ENCODE results near the gene IL17RE.

IL17RE gene

DNA sequence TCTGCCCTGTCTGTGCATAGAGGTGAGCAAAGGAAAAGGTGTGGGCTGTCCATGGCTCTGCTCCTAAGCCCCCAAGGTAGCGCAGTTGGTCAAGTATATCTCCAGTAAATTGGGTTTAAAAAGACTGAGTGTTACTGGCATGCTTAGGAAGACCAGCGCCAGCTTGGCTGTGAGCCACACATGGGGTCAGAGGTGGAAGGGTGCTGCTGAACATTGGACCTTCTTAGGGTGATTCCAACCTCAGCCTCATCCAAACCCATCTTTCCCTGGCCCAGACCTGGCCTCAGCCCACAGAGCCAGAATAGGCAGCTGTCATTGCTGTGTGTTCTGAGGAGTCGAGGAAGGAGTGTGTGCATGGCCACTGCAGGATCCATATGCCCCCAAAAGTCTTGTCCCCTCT is 5.6 kb downstream of the IL17RE start:
- DNase-seq, result no peak

GRCh38 chr3:9909221-9910013 is 6.8 kb downstream of the IL17RE start:
- no peak for DNase-seq

- DNase-seq, result no peak
Observed at GRCh38 chr3:9911863-9912262, 9.2 kb downstream of the IL17RE start.

DNA sequence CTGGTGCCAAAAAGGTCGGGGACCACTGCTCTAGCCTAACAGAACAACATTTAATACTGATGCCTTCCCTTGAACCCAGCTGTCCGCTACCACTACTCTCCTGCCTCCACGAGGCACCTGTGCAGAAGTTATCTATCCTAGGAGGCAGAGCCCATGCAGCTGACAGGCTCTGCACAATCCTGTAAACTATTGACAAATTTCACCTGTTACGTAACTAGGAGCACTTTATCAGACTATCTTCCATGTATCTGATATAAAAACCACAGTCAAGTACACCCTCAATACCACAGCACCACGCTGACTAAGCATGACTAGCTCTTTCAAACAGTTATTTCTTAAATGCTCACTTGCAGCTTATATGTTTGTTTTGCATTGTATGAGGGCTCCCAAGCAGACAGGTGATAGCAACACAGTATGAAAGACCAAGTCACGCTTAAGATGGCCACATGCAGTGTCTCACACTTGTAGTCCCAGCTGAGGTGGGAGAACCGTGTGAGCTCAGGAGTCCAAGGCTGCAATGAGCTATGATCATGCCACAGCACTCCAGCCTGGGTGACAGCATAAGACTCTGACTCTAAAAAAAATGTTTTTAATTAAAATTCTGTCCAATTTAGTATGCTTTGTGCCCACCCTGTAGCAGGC is 9.8 kb downstream of the IL17RE start:
- no peak for DNase-seq

GRCh38 chr3:9913601-9914000 is 11.0 kb downstream of the IL17RE start:
- no peak for DNase-seq

DNA sequence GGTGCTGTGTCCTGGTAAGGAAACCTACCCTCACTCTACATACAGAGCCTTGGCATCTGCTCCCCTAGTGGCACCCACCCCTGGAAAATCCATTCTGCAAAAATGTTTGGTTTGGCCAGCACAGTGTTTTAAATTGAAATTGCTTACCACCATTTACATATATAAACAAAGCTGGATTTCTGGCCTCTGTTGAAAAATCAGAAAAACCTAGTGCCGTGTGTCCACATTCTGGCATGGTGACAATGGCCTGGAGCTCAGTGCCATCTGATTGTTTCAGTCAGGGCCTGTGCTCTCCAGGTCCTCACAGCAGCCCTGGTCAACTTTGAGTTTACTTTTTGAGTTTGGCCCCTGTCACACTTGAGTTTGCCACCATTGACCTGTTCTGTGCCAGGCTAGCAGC is 11.4 kb downstream of the IL17RE start:
- DNase-seq, result no peak

- no peak for DNase-seq
Observed at GRCh38 chr3:9914559-9915253, 12.1 kb downstream of the IL17RE start.

DNA sequence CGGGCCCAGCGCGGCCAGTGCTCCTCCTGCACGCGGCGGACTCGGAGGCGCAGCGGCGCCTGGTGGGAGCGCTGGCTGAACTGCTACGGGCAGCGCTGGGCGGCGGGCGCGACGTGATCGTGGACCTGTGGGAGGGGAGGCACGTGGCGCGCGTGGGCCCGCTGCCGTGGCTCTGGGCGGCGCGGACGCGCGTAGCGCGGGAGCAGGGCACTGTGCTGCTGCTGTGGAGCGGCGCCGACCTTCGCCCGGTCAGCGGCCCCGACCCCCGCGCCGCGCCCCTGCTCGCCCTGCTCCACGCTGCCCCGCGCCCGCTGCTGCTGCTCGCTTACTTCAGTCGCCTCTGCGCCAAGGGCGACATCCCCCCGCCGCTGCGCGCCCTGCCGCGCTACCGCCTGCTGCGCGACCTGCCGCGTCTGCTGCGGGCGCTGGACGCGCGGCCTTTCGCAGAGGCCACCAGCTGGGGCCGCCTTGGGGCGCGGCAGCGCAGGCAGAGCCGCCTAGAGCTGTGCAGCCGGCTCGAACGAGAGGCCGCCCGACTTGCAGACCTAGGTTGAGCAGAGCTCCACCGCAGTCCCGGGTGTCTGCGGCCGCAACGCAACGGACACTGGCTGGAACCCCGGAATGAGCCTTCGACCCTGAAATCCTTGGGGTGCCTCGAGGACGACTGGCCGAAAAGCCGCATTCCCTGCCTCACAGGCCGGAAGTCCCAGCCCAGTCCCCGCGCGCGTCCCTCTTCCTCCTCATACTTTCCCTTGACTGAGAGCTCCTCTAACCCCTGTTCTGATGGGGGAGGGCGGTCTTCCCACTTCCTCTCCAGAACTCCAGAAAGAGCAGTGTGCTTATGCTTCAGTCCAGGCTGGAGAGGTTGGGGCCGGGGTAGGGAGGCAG is 12.8 kb downstream of the IL17RE start:
- no peak for DNase-seq

DNA sequence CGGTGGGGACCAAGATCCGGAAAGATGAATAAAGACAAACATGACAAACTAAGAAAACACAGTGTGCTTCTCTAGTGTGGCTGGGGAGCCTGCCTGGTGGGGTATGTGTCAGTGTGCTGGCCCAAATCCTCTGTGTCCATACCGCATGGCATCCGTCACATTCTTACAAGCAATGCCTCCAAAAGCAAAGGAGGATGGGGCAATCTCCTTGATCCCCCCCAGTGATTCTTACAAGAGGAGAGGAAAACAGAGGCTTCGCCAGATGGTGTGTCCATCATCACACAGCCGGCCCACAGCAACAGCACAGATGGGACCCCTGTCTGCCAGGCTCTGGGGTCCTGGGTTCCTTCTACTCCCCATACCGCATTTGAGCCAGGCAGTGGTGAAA is 13.7 kb downstream of the IL17RE start:
- DNase-seq, result no peak

DNA sequence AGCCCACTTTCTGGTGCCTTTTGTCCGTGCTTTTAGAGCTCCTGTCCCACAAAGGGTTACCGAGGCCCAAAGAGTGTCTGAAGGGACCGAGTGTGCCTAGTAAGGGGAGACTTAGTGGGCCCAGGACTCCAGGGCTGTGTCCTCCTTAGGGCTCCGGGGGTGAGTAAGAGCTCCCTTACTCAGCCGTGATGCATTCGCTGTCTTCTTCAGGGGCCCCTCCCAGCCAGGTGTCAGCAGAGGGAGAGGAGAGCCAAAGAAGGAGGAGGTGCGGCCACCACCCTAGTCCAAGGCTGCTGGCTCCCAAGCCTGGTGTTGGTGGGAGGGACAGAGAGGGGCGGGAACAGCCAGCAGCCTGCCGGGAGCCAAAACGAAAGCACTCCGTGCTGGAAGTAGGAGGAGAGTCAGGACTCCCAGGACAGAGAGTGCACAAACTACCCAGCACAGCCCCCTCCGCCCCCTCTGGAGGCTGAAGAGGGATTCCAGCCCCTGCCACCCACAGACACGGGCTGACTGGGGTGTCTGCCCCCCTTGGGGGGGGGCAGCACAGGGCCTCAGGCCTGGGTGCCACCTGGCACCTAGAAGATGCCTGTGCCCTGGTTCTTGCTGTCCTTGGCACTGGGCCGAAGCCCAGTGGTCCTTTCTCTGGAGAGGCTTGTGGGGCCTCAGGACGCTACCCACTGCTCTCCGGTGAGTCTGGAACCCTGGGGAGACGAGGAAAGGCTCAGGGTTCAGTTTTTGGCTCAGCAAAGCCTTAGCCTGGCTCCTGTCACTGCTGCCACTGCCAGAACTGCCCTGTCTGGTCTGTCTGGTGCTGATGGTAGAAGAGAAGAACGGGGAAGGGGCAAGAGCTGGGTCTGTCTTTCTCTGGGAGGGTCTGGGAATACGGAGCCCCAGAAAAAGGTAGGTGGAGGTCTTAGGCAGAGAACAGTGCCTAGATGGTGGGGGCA is 14.4 kb downstream of the IL17RE start, which contains the start of gene IL17RC:
Gene IL17RC (plus strand): TSS at position 365 of the 947 bp plus-strand sequence. CDS start 218 bp downstream, at position 583.
- no peak for DNase-seq

DNA sequence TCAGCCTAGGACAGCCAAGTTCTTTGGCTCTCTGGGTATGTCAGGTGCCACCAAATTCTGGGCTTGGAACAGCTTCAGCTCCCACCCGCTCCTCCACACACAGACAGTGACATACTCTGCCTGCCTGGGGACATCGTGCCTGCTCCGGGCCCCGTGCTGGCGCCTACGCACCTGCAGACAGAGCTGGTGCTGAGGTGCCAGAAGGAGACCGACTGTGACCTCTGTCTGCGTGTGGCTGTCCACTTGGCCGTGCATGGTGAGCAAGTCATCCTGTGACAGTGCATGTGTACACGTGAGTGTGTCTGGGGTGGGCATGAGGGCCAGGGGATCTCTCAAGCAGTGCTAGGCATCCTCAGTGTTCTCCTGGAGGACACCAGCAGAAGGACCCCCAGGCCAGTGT is 15.2 kb downstream of the IL17RE start:
- DNase-seq, result no peak

DNA sequence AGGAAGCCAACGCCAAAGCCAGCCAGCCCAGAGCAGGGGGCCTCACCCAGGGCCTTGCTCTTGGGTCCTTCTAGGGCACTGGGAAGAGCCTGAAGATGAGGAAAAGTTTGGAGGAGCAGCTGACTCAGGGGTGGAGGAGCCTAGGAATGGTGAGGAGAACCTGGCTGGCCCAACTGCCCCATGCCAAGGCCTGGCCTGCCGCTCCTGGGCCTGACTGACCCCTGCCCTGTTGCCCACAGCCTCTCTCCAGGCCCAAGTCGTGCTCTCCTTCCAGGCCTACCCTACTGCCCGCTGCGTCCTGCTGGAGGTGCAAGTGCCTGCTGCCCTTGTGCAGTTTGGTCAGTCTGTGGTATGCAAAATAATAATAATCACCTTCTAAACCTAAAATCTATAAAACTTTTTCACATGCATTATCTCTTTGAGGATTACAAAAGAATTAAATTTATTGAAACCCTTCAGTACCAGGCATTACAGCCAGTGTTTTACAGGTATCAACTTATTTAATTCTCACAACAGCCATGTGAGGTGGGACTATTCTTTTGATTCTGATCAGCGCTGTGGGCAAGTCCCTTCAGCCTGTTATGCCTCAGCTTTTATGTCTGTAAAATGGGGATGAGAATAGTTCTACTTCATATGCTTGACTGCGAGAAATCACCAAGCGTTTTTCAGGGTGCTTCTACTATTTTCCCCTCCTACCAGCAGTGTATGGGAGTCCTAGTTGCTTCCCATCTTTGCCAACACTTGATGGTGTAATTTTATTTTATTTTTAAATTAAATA is 15.8 kb downstream of the IL17RE start:
- DNase-seq, result no peak

GRCh38 chr3:9928158-9928557 is 25.5 kb downstream of the IL17RE start:
- DNase-seq, result no peak

DNA sequence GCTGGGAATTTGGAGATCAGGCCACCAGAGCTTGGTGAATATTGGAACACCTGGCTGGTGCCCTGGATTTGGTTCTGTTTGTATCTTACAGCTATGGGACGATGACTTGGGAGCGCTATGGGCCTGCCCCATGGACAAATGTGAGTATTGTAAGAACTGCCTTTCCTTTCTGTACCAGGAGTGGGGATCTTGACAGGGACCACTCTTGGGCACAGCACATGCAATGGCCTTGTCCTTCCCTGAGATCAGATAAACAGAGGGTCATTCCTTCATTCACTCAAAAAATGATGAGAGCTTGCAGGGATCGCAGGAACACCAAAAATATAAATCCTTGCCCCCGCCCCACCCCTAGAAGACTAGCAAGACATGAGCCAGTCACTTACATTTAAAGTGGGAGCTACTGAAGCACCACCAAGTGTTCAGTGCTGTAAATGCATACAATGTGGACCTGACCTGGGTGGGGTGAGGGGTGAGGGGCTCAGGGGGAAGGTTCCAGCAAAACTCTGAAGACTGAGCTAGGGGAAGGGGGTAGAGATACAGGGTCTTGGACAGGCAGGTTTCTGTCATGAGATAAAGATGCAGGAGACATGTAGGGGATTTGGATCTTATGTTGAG is 28.3 kb downstream of the IL17RE start:
- DNase-seq, result no peak

DNA sequence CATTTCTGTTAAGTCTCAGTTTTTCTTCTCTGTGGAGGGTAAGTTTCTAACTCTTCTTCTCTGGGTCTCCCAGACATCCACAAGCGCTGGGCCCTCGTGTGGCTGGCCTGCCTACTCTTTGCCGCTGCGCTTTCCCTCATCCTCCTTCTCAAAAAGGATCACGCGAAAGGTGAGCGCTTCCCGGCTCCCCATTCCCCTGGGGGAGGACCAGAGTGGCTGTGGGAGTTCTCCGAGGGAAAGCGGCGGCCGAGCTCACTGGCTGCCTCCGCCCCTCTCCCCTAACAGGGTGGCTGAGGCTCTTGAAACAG is 29.8 kb downstream of the IL17RE start:
- DNase-seq, result no peak

GRCh38 chr3:9932843-9933560 is 30.4 kb downstream of the IL17RE start:
- DNase-seq, result no peak

DNA sequence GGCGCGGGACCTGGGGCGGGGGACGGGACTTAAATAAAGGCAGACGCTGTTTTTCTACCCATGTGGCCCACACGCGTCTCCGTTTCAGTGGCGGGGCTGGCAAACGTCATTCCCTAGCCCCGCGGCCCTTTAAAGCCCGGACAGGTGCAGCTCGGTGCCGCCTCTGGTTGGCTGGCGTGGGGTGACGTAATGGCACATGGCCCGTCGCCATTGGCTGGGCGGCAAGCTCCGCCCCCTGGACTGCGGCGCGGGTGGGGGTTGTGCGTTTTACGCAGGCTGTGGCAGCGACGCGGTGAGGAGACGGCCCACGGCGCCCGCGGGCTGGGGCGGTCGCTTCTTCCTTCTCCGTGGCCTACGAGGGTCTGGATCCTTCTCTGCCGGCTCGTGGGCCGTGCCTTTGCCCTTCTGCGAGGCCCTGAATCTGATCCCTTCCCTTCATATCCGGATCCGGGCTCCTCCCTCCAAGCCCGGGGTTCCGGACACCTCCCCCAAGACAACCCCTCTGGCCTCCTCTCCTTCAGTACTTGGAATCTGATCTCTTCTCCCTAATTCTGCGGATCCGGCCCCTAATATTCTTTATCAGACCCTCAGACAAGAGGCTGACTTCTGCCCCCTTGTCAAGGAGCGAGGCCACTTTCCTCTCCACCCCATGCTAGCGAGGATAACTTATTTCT is 31.1 kb downstream of the IL17RE start, which contains the start of gene CRELD1:
Gene CRELD1 (plus strand): TSS at position 274 of the 674 bp plus-strand sequence. CDS start 605 bp downstream, outside the sequence.
- no peak for DNase-seq

DNA sequence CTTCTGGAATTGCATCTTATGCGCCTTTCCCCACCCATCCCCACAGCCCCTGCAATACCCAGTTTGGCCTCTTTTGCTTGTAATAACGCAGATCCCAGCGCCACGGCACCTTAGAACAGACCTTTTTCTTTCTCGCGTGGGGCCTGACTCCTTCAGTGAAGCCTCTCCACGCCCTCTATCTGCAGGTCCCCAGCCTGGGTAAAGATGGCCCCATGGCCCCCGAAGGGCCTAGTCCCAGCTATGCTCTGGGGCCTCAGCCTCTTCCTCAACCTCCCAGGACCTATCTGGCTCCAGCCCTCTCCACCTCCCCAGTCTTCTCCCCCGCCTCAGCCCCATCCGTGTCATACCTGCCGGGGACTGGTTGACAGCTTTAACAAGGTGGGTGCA is 31.6 kb downstream of the IL17RE start:
- no peak for DNase-seq

- no peak for DNase-seq
Observed at GRCh38 chr3:9934993-9935392, 32.3 kb downstream of the IL17RE start.

All from cortex of kidney (tissue), 1 donor.